C4-2B (cell line): ENCODE measurements around the gene REN.

Experiments
- ZFX ChIP-seq: fragments of 450-650 bp; IDR thresholded peaks from 2 replicates; pipeline ENCODE4 v1.6.1; 2017
- TF ChIP-seq, protein P1 (sequence below): fragments of 450-650 bp; conservative IDR thresholded peaks from 2 replicates; pipeline ENCODE4 v1.5.1; 2017; ENCODE audit warnings: mild to moderate bottlenecking

DNA sequence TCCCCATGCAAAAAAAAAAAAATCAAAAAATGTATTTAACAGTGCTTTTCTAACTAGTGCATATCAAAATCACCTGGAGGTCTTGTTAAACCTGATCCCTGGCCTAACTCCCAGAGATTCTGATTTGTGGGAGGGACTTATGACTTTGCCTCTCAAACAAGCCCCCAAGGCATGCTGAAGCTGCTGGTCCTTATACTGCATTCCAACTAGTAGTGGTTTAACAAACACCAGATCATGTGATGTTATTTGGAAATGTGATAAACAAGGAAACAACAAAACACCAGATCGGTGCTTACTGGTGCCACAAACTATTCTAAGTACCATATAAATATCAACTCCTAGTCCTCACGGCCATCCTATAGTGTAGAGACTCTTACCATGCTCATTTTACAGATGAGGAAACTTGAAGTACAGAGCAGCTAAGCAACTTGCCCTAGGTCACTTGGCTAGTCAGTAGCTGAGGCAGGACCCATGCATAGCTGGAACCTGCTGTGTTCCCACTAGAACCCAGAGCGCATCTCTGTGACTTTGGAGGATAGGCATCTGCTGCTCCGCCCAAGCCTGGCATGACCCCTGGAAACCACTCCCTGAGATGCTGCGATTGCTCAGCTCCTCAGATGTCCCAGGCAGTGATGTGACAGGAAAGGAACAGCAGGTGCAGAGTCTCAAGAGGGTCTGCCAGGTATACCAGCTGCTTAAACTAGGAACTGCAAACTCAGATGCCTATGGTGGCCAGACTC, 55.1 kb downstream of the REN start:
- TF ChIP-seq, protein P1, sequence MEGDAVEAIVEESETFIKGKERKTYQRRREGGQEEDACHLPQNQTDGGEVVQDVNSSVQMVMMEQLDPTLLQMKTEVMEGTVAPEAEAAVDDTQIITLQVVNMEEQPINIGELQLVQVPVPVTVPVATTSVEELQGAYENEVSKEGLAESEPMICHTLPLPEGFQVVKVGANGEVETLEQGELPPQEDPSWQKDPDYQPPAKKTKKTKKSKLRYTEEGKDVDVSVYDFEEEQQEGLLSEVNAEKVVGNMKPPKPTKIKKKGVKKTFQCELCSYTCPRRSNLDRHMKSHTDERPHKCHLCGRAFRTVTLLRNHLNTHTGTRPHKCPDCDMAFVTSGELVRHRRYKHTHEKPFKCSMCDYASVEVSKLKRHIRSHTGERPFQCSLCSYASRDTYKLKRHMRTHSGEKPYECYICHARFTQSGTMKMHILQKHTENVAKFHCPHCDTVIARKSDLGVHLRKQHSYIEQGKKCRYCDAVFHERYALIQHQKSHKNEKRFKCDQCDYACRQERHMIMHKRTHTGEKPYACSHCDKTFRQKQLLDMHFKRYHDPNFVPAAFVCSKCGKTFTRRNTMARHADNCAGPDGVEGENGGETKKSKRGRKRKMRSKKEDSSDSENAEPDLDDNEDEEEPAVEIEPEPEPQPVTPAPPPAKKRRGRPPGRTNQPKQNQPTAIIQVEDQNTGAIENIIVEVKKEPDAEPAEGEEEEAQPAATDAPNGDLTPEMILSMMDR = no peak
- no peak for TF ChIP-seq ZFX
